ENCODE measurements around the gene VIPR2. TPM values are rescaled to one million over a fixed set of nuclear protein-coding genes. Genes with fewer than 3 reads are reported as not detected.

VIPR2 gene
- total RNA-seq, 6 donors from 2014 or later: 0.30 to 0.74 (median 0.40) TPM; not detected in 3

DNA sequence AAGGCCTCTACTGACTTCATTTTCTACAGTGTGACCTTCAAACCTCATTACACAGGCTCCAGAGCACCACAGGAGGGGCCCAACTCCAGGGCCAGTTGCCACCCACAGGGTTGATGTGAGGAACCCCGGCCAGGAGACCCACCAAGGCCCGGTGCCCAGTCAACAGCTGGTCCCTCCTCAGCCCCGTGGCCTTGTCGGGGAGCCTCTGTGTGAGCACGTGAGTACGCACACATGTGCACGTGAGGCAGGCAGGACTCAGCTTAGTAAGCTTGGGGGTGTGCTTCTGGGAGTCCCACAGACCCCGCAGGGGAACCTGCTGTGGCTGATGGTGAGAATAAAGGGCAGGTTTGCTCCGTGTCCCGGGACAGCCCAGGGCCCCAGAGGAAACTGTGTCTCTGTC is 104.5 kb downstream of the VIPR2 start:
- TF ChIP-seq CTCF (IDR thresholded peaks at IDR 0.05) (no peak), POLR2AphosphoS5 (IDR thresholded peaks at IDR 0.05) (no peak), POLR2A (IDR thresholded peaks at IDR 0.05) (no peak), EP300 (IDR thresholded peaks at IDR 0.05) (no peak)
- ATAC-seq (ENCODE audit: low FRiP score in 2 of 2): no peak
- no peak overlapping the region for H3K27ac ChIP-seq
- 66 to 89% methylated on average over 4 to 10 of the region's 10 CpGs for WGBS, 2 donors
- H3K36me3 ChIP-seq: no peaks in the 10 kb centered on the region
- H3K4me3 ChIP-seq: no peak overlapping the region
- H3K4me1 ChIP-seq: no peaks in the 10 kb centered on the region
- no peak for DNase-seq
- no peaks in the 10 kb centered on the region for H3K27me3 ChIP-seq
- H3K9me3 ChIP-seq: no peaks in the 10 kb centered on the region

DNA sequence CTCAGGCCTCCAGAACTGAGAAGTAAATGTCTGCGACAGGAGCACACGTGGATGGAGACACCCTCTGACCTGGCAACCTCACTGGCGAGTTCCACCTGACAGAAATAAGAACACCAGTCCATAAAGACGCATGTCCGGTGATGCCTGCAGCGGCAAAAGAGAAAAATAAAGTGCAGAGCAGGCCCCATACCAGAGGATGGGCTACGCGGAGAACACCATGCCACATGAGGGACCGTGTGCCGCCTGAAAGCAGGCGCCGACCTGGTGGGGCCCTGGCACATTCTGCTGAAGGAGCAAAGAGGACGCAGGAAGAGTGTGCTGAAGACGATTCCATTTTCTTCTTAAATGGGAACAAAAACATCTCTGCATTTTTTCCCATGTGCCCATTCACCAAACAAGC is 105.0 kb downstream of the VIPR2 start:
- 88 to 90% methylated on average over 14 of the region's 14 CpGs for WGBS, 2 donors
- TF ChIP-seq POLR2AphosphoS5 (IDR thresholded peaks at IDR 0.05) (no peak), POLR2A (IDR thresholded peaks at IDR 0.05) (no peak), CTCF (IDR thresholded peaks at IDR 0.05) (no peak), EP300 (IDR thresholded peaks at IDR 0.05) (no peak)

DNA sequence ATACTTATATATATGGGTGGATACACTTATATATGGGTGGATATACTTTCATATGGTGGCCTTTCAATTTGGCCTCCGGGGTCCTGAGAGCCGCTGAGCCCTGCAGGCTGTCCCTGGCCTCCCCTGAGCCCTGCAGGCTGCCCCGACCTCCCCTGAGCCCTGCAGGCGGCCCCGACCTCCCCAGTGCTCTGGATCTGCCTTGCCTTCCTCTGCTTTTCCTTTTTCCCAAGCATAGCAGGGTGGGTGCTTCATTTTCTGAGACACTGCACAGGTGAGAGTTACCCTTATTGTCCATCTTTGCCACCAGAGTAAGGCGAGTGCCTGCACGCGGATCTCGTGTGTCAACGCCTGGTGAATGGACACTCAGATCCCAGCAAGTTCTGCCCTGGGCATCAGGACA is 106.6 kb downstream of the VIPR2 start:
- Histone ChIP-seq H3K27me3 (no peaks in the 10 kb centered on the region), H3K4me3 (no peak overlapping the region), H3K4me1 (no peaks in the 10 kb centered on the region), H3K36me3 (no peaks in the 10 kb centered on the region), H3K27ac (no peak overlapping the region), H3K9me3 (no peaks in the 10 kb centered on the region)
- TF ChIP-seq POLR2A (IDR thresholded peaks at IDR 0.05) (no peak), CTCF (IDR thresholded peaks at IDR 0.05) (no peak), POLR2AphosphoS5 (IDR thresholded peaks at IDR 0.05) (no peak), EP300 (IDR thresholded peaks at IDR 0.05) (no peak)
- no peak for ATAC-seq (ENCODE audit: low FRiP score in 2 of 2)
- WGBS, 2 donors: 79 to 84% methylated on average over 10 of the region's 10 CpGs
- DNase-seq: no peak

More for the DNA sequence above, 105.0 kb downstream of the VIPR2 start:
- Histone ChIP-seq H3K9me3 (no peaks in the 10 kb centered on the region), H3K4me1 (no peaks in the 10 kb centered on the region), H3K27ac (no peak overlapping the region), H3K4me3 (no peak overlapping the region), H3K36me3 (no peaks in the 10 kb centered on the region), H3K27me3 (no peaks in the 10 kb centered on the region)
- no peak for ATAC-seq (ENCODE audit: low FRiP score in 2 of 2)
- DNase-seq: no peak

DNA sequence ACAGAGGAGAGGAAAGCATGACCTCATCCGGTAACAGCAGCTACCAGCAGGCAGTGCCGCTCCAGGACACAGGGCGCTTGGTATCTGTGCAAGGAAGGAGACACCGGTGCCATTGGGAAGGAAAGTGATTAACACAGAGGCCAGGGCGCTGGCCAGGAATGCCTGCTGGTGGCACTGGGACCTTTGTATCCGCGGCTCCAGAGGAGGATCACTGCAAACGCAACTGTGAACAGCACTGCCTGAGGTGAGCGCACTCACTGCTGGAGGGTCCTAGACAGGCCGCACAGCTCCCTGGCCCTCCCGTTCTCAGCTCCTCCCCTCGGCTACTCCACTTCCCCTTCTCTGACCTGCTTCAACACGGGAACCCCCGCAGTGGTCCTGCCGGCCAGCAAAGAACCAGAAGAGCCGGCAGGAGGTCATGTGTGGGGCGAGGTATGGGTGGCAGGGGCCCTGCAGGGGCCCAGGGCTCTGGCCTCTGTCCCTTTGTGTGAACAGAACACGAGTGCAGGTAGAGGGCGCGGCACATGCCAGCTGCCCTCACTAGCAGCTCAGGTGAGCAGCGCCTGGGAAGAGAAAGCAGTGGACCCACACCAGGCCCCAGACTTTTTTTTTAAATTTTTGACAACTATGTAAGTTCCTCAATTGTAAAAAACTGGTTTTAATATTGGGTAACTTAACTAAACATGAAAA is 107.6 kb downstream of the VIPR2 start:
- Histone ChIP-seq H3K4me3 (no peak overlapping the region), H3K9me3 (no peaks in the 10 kb centered on the region), H3K4me1 (no peaks in the 10 kb centered on the region), H3K36me3 (no peaks in the 10 kb centered on the region), H3K27me3 (no peaks in the 10 kb centered on the region), H3K27ac (no peak overlapping the region)
- no peak for DNase-seq
- TF ChIP-seq CTCF (IDR thresholded peaks at IDR 0.05) (no peak), POLR2A (IDR thresholded peaks at IDR 0.05) (no peak), EP300 (IDR thresholded peaks at IDR 0.05) (no peak)
- 47 to 52% methylated on average over 16 to 21 of the region's 21 CpGs for WGBS, 2 donors
- peak in 1 of 2 donors; percentile 11 for ATAC-seq (ENCODE audit: low FRiP score in 2 of 2)

DNA sequence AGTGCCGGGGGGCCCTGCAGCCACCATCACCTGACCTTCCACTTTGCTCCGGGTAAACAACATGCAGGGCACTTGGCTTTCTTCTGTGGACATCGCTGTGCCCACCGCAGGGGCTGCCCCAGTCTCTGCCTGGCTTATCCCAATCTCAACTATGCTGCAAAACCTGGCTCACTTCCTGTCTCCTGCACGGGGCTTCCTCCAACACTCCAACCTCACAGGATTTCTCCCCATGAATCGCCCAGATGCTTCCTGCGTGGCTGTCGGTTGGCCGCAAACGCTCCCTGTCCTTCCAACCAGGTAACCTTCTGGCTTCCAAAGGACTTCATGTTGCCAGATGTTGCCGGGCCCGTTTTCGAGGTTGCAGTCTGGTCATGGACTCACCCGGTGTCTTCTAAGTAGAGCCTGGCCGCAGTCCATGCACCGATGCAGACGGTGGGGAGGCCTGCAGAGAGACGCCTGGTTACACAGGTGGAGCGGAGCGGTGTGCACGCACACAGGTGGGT is 109.0 kb downstream of the VIPR2 start:
- Histone ChIP-seq H3K27ac (no peak overlapping the region), H3K36me3 (no peaks in the 10 kb centered on the region), H3K4me3 (no peak overlapping the region), H3K27me3 (no peaks in the 10 kb centered on the region), H3K9me3 (no peaks in the 10 kb centered on the region), H3K4me1 (peaks cover 4 to 8% (median 6%) of the 10 kb centered on the region in 4 donors)
- 81 to 83% methylated on average over 19 to 21 of the region's 21 CpGs for WGBS, 2 donors
- DNase-seq (no peak), ATAC-seq (ENCODE audit: low FRiP score in 2 of 2) (no peak)
- TF ChIP-seq POLR2A (IDR thresholded peaks at IDR 0.05): no peak
- TF ChIP-seq POLR2AphosphoS5 (IDR thresholded peaks at IDR 0.05): no peak
- TF ChIP-seq CTCF (IDR thresholded peaks at IDR 0.05): no peak
- no peak for TF ChIP-seq EP300 (IDR thresholded peaks at IDR 0.05)
